HCT116 (cell line): Measurements from ENCODE around the gene TRIM41. TPM values are rescaled to one million over a fixed set of nuclear protein-coding genes. Genes with fewer than 3 reads are reported as not detected.

ENCODE experiments used
- CTCF ChIP-seq, 3 experiments: fragments of 200-600 bp in 1 of 3; sonication (generic) in 1 of 3; IDR thresholded peaks in 2 of 3; conservative IDR thresholded peaks in 1 of 3; 2 replicates each; pipeline ENCODE4 v1.5.1; 2012 to 2017; ENCODE audit warnings: low read depth in 2 of 3, low read length in 2 of 3, antibody characterized with exemption in 1 of 3, borderline replicate concordance in 1 of 3, control low read depth in 1 of 3, mild to moderate bottlenecking in 1 of 3, mixed read lengths in 1 of 3, mixed run types in 1 of 3, moderate library complexity in 1 of 3; ENCODE audit not compliant: insufficient read depth in 1 of 3
- EGR1 ChIP-seq: IDR thresholded peaks from 2 replicates; pipeline ENCODE4 v1.6.1; 2012; ENCODE audit warnings: low read depth
- ELF1 ChIP-seq: IDR thresholded peaks from 2 replicates; pipeline ENCODE4 v1.6.1; 2012; ENCODE audit warnings: low read depth, borderline replicate concordance
- EZH2 ChIP-seq: fragments of 200-600 bp; sonication (generic); IDR thresholded peaks from 2 replicates; pipeline ENCODE4 v1.6.1; 2017; ENCODE audit warnings: antibody characterized with exemption, mixed run types
- EZH2phosphoT487 ChIP-seq: fragments of 200-600 bp; IDR thresholded peaks from 2 replicates; pipeline ENCODE4 v1.6.1; 2018; ENCODE audit warnings: antibody characterized with exemption, borderline replicate concordance
- JUND ChIP-seq: IDR thresholded peaks from 2 replicates; pipeline ENCODE4 v1.6.1; 2012
- MAX ChIP-seq: IDR thresholded peaks from 2 replicates; pipeline ENCODE4 v1.6.1; 2012
- POLR2A ChIP-seq: IDR thresholded peaks from 2 replicates; pipeline ENCODE4 v1.7.0; 2011; ENCODE audit warnings: borderline replicate concordance; ENCODE audit not compliant: insufficient read depth, insufficient read length; ENCODE audit errors: extremely low read depth
- POLR2AphosphoS5 ChIP-seq: IDR thresholded peaks from 2 replicates; pipeline ENCODE4 v1.6.1; 2011; ENCODE audit warnings: mild to moderate bottlenecking, low read depth, low read length, moderate library complexity
- SIN3A ChIP-seq: IDR thresholded peaks from 2 replicates; pipeline ENCODE4 v1.6.1; 2012; ENCODE audit warnings: low read depth
- SRF ChIP-seq: IDR thresholded peaks from 2 replicates; pipeline ENCODE4 v1.6.1; 2012; ENCODE audit warnings: low read depth
- ZNF274 ChIP-seq: fragments of 200-500 bp; sonication (Bioruptor generic); IDR thresholded peaks from 2 replicates; pipeline ENCODE4 v1.6.1; 2014; ENCODE audit warnings: mild to moderate bottlenecking, low read depth, low read length, inconsistent platforms
- total RNA-seq: library from RNA; stranded (reverse); gene quantifications from one replicate; pipeline ENCODE4 v1.2.1, GENCODE V29; 2021; ENCODE audit not compliant: unreplicated experiment
- TF ChIP-seq, protein P1 (sequence below): IDR thresholded peaks from 2 replicates; pipeline ENCODE4 v1.6.1; 2011; ENCODE audit warnings: mild to moderate bottlenecking, low read length, moderate library complexity; ENCODE audit not compliant: insufficient replicate concordance; ENCODE audit errors: extremely low read depth
- TF ChIP-seq, protein P2 (sequence below): IDR thresholded peaks from 2 replicates; pipeline ENCODE4 v1.6.1; 2012

TRIM41 gene
- total RNA-seq, 1 experiment from 2014 or later = 51.8 TPM

DNA sequence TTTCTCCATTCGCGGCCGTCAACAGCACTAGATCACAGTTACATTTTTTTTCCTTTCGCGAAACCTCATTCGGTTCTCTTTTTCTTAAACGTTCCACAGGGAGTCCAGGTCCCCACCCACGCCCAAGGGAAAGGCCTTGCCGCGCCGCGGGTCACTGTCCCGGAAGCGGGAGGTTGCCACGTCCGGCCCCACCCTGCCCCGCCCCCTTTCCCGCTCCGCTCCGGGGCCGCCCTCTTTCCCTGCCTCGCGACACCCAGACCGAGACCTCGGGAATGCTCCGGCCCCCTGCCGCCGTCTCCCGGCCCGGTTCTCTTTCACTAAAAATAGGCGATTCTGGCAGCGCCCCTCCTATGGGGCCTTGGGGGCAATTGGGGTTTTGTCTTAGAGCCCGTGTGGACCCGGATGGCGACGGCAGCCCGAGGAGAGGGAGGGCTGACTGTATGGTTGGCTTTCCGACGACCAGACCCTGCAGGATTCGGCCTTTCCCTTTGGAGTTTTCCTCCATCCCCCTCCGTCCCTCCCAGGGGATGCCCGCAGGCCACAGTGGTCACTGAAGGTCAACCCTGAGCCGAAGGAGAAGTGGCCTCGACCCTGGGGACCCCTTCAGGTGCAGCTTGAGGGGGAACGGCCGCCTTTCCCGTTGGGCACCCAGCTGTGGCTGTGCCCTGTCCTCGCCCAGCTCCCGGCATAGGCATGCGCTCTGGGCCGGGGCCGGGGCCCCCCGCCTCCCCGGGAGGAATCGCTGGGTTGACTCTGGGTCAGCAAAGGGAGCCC is 23.4 kb downstream of the TRIM41 start (continued):
- TF ChIP-seq CTCF (IDR thresholded peaks at IDR 0.05 in 2 of 3, conservative IDR thresholded peaks at IDR 0.05 in 1 of 3; ENCODE audit: borderline replicate concordance in 1 of 3, insufficient read depth in 1 of 3, low read depth in 2 of 3, low read length in 2 of 3) (no peak), ZNF274 (no peak), EGR1 (no peak), EZH2 (no peak), SIN3A (no peak), SRF (no peak), POLR2AphosphoS5 (peak; percentile 83), POLR2A (peak; percentile 19), ELF1 (no peak), JUND (no peak), EZH2phosphoT487 (no peak), MAX (no peak)
- TF ChIP-seq, protein P1, sequence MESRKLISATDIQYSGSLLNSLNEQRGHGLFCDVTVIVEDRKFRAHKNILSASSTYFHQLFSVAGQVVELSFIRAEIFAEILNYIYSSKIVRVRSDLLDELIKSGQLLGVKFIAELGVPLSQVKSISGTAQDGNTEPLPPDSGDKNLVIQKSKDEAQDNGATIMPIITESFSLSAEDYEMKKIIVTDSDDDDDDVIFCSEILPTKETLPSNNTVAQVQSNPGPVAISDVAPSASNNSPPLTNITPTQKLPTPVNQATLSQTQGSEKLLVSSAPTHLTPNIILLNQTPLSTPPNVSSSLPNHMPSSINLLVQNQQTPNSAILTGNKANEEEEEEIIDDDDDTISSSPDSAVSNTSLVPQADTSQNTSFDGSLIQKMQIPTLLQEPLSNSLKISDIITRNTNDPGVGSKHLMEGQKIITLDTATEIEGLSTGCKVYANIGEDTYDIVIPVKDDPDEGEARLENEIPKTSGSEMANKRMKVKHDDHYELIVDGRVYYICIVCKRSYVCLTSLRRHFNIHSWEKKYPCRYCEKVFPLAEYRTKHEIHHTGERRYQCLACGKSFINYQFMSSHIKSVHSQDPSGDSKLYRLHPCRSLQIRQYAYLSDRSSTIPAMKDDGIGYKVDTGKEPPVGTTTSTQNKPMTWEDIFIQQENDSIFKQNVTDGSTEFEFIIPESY = peak; percentile 88
- TF ChIP-seq, protein P2, sequence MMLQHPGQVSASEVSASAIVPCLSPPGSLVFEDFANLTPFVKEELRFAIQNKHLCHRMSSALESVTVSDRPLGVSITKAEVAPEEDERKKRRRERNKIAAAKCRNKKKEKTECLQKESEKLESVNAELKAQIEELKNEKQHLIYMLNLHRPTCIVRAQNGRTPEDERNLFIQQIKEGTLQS = no peak
- TF ChIP-seq, all 23 proteins: peak for 5
